Transverse colon (tissue), 4 donors: ENCODE measurements around the gene MRM2. TPM values are rescaled to one million over a fixed set of nuclear protein-coding genes. Genes with fewer than 3 reads are reported as not detected.

Experiments used
- DNase-seq: peaks from one replicate; pipeline ENCODE4 v3.0.0-alpha.2; 2019
- H3K27ac ChIP-seq, 4 donors: fragments of 200-600 bp; sonication (generic); 2 replicates each; pipeline ENCODE4 v1.5.1; 2016 to 2018; ENCODE audit warnings: inconsistent platforms in 4 of 4
- H3K27me3 ChIP-seq: fragments of 200-600 bp; sonication (generic); 2 replicates; pipeline ENCODE4 v1.5.1; 2017; ENCODE audit warnings: inconsistent platforms
- H3K36me3 ChIP-seq, 4 donors: fragments of 200-600 bp; sonication (generic); 2 replicates each; pipeline ENCODE4 v1.5.1; 2017 to 2019; ENCODE audit warnings: inconsistent platforms in 4 of 4
- H3K4me1 ChIP-seq, 4 donors: fragments of 200-600 bp; sonication (generic); 2 replicates each; pipeline ENCODE4 v1.5.1; 2017 to 2020; ENCODE audit warnings: inconsistent platforms in 4 of 4
- H3K4me3 ChIP-seq, 4 donors: fragments of 200-600 bp; sonication (generic); 1 replicate in 1 of 4; 2 replicates in 3 of 4; pipeline versions ENCODE4 v1.5.1 to v1.6.1; 2017 to 2019; ENCODE audit warnings: inconsistent platforms in 4 of 4
- H3K9me3 ChIP-seq, 2 donors: fragments of 200-600 bp; sonication (generic); 2 replicates each; pipeline ENCODE4 v1.5.1; 2017 to 2019; ENCODE audit warnings: inconsistent platforms in 2 of 2
- CTCF ChIP-seq, 5 experiments: fragments of 200-600 bp in 3 of 5; fragments of 450-650 bp in 2 of 5; sonication (generic) in 3 of 5; IDR thresholded peaks; 1 replicate in 2 of 5; 2 replicates in 3 of 5; pipeline ENCODE4 v1.5.1; 2016 to 2017; ENCODE audit warnings: antibody characterized with exemption in 5 of 5, inconsistent platforms in 3 of 5, mild to moderate bottlenecking in 2 of 5, moderate library complexity in 1 of 5
- EP300 ChIP-seq: sonication (generic); formaldehyde crosslinking; IDR thresholded peaks from one replicate; pipeline ENCODE4 v1.6.1; 2017; ENCODE audit warnings: antibody characterized with exemption, low read depth
- POLR2A ChIP-seq: fragments of 450-650 bp; IDR thresholded peaks from one replicate; pipeline ENCODE4 v1.6.1; 2016; ENCODE audit warnings: antibody characterized with exemption, mild to moderate bottlenecking, moderate library complexity
- POLR2AphosphoS5 ChIP-seq, 3 donors: sonication (generic); formaldehyde crosslinking; IDR thresholded peaks; one replicate each; pipeline ENCODE4 v1.6.1; 2016; ENCODE audit warnings: antibody characterized with exemption in 3 of 3
- WGBS, 2 donors: methylation state at CpG; one replicate each; pipeline ENCODE4 v1.1.5; 2018; ENCODE audit warnings: low coverage in 1 of 2; 5-methylcytosine and 5-hydroxymethylcytosine counted together
- in situ Hi-C, 4 donors: fragments of 200-750 bp; cut with MboI; loops; one replicate each; pipeline versions ENCODE4 v1.15.0 to v1.15.1; 2017; ENCODE audit warnings: low sequenced_read_pairs in 3 of 4, low pct_ligation_motif_present in 1 of 4, low pct_unique_long_range_greater_than_20kb in 1 of 4
- intact Hi-C: fragments of 100-400 bp; cut with DNase I; formaldehyde crosslinking; loops from one replicate; pipeline ENCODE4 v1.15.1; 2023; ENCODE audit warnings: low total_unique reads
- total RNA-seq, 4 donors: library from RNA; depleted of rRNA; stranded (reverse); fragments of >200 nt; gene quantifications; one replicate each; pipeline ENCODE4 v1.1.0, GENCODE V29; 2016

MRM2 gene
- total RNA-seq, 4 donors from 2014 or later = 2.2 to 15.3 (median 12.7) TPM

GRCh38 chr7:2195400-2196246 is 46.4 kb downstream of the MRM2 start:
- DNase-seq = no peak
- Histone ChIP-seq H3K4me3 (no peak overlapping the region), H3K9me3 (no peaks in the 10 kb centered on the region), H3K4me1 (no peaks in the 10 kb centered on the region), H3K27ac (no peak overlapping the region), H3K27me3 (no peaks in the 10 kb centered on the region), H3K36me3 (peaks cover 0 to 8% (median 0%) of the 10 kb centered on the region in 4 donors)
- TF ChIP-seq CTCF (IDR thresholded peaks at IDR 0.05) (no peak), EP300 (no peak), POLR2AphosphoS5 (IDR thresholded peaks at IDR 0.05) (no peak), POLR2A (no peak)
- in situ Hi-C loops = no loop called here
- 97 to 100% methylated on average over 2 to 13 of the region's 13 CpGs for WGBS, 2 donors
- intact Hi-C loops = no loop called here

GRCh38 chr7:2193575-2194305 is 48.3 kb downstream of the MRM2 start:
- Histone ChIP-seq H3K9me3 (peaks cover 1 to 5% of the 10 kb centered on the region in 2 donors), H3K4me3 (no peak overlapping the region), H3K36me3 (peaks cover 0 to 8% (median 0%) of the 10 kb centered on the region in 4 donors), H3K27me3 (no peaks in the 10 kb centered on the region), H3K27ac (no peak overlapping the region), H3K4me1 (no peaks in the 10 kb centered on the region)
- intact Hi-C loops = no loop called here
- TF ChIP-seq POLR2AphosphoS5 (IDR thresholded peaks at IDR 0.05) = no peak
- no peak for DNase-seq
- WGBS, 2 donors = 91 to 100% methylated on average over 3 to 19 of the region's 19 CpGs
- in situ Hi-C loops = no loop called here

- TF ChIP-seq EP300 (no peak), POLR2A (no peak), CTCF (IDR thresholded peaks at IDR 0.05) (no peak), POLR2AphosphoS5 (IDR thresholded peaks at IDR 0.05) (no peak)
- in situ Hi-C loops = no loop called here
- no peak overlapping the region for H3K27ac ChIP-seq
- DNase-seq = no peak
- peaks cover 5% of the 10 kb centered on the region in 2 donors for H3K9me3 ChIP-seq
- intact Hi-C loops = no loop called here
- no peaks in the 10 kb centered on the region for H3K4me1 ChIP-seq
- H3K27me3 ChIP-seq = no peaks in the 10 kb centered on the region
- WGBS, 2 donors = 91 to 93% methylated on average over 10 to 17 of the region's 18 CpGs
- no peak overlapping the region for H3K4me3 ChIP-seq
- peaks cover 0 to 8% (median 0%) of the 10 kb centered on the region in 4 donors for H3K36me3 ChIP-seq
Observed at GRCh38 chr7:2192831-2193534, 49.0 kb downstream of the MRM2 start.

- Histone ChIP-seq H3K4me3 (no peak overlapping the region), H3K27me3 (no peaks in the 10 kb centered on the region), H3K9me3 (peaks cover 5% of the 10 kb centered on the region in 2 donors), H3K36me3 (peaks cover 0 to 8% (median 0%) of the 10 kb centered on the region in 4 donors), H3K4me1 (no peaks in the 10 kb centered on the region), H3K27ac (no peak overlapping the region)
- in situ Hi-C loops (no loop called here), intact Hi-C loops (no loop called here)
- no peak for TF ChIP-seq POLR2A
- TF ChIP-seq POLR2AphosphoS5 (IDR thresholded peaks at IDR 0.05) = no peak
- TF ChIP-seq CTCF (IDR thresholded peaks at IDR 0.05) = no peak
- TF ChIP-seq EP300 = no peak
- DNase-seq = no peak
- WGBS, 2 donors = 92 to 96% methylated on average over 9 of the region's 9 CpGs
Observed at GRCh38 chr7:2191016-2191415, 51.0 kb downstream of the MRM2 start.
